ENCODE measurements around the gene DDA1. TPM values are rescaled to one million over a fixed set of nuclear protein-coding genes. Genes with fewer than 3 reads are reported as not detected.

The DDA1 gene
- total RNA-seq, 1 donor from 2014 or later: 21.9 TPM

DNA sequence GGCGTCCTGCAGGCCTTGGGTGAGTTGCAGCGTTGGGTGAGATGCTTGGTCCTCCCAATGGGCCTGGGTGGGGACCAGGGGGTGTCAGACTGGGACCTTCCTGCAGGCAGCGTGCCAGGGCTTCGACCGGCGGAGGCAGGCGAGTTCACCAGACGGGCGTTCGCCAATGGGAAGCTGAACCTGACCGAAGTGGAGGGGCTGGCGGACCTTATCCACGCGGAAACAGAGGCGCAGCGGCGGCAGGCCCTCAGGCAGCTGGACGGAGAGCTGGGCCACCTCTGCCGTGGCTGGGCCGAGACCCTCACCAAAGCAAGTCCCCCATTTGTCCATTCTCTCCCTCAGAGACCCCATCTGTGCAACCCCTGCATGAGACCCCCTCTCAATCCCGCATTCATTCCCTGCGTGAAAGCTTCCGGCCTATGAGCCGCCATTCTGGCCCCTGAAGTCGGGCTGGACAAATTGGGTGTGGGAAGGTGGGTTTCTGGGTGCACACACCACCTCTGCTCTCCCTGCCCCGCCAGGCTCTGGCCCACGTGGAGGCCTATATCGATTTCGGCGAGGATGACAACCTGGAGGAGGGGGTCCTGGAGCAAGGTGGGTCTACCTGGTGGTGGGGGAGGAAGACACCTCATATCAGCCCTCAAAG, 29.2 kb downstream of the DDA1 start:
- Mint-ChIP-seq H3K4me3 (peak overlapping the region; percentile 100), H3K27me3 (ENCODE audit: insufficient read depth, low read depth) (peaks cover 11% of the 10 kb centered on the region), H3K27ac (no peak overlapping the region), H3K4me1 (peaks cover 16% of the 10 kb centered on the region), H3K36me3 (peaks cover 2% of the 10 kb centered on the region), H3K9me3 (no peaks in the 10 kb centered on the region)
- H3K9ac ChIP-seq: no peak overlapping the region
- DNase-seq (ENCODE audit: low spot score): no peak
- H2AFZ ChIP-seq (replicated peaks): no peak overlapping the region
- H3K27me3 ChIP-seq: no peaks in the 10 kb centered on the region
- peak overlapping the region; percentile 93 for H3K4me2 ChIP-seq
- peaks cover 5% of the 10 kb centered on the region for H3K4me1 ChIP-seq
- no peaks in the 10 kb centered on the region for H3K9me3 ChIP-seq (ENCODE audit: low read depth)
- peaks cover 31% of the 10 kb centered on the region for H3F3A ChIP-seq (ENCODE audit: low read depth)
- H4K20me1 ChIP-seq (ENCODE audit: low read depth): no peaks in the 10 kb centered on the region
- H3K79me2 ChIP-seq (ENCODE audit: low read depth): peaks cover 15% of the 10 kb centered on the region
- peak overlapping the region; percentile 94 for H3K4me3 ChIP-seq
- no peak overlapping the region for H3K27ac ChIP-seq
- no peaks in the 10 kb centered on the region for H3K36me3 ChIP-seq
- TF ChIP-seq, protein P1, sequence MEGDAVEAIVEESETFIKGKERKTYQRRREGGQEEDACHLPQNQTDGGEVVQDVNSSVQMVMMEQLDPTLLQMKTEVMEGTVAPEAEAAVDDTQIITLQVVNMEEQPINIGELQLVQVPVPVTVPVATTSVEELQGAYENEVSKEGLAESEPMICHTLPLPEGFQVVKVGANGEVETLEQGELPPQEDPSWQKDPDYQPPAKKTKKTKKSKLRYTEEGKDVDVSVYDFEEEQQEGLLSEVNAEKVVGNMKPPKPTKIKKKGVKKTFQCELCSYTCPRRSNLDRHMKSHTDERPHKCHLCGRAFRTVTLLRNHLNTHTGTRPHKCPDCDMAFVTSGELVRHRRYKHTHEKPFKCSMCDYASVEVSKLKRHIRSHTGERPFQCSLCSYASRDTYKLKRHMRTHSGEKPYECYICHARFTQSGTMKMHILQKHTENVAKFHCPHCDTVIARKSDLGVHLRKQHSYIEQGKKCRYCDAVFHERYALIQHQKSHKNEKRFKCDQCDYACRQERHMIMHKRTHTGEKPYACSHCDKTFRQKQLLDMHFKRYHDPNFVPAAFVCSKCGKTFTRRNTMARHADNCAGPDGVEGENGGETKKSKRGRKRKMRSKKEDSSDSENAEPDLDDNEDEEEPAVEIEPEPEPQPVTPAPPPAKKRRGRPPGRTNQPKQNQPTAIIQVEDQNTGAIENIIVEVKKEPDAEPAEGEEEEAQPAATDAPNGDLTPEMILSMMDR (IDR thresholded peaks at IDR 0.05): no peak
- TF ChIP-seq EZH2phosphoT487 (IDR thresholded peaks at IDR 0.05) (no peak), EZH2 (IDR thresholded peaks at IDR 0.05) (no peak)

DNA sequence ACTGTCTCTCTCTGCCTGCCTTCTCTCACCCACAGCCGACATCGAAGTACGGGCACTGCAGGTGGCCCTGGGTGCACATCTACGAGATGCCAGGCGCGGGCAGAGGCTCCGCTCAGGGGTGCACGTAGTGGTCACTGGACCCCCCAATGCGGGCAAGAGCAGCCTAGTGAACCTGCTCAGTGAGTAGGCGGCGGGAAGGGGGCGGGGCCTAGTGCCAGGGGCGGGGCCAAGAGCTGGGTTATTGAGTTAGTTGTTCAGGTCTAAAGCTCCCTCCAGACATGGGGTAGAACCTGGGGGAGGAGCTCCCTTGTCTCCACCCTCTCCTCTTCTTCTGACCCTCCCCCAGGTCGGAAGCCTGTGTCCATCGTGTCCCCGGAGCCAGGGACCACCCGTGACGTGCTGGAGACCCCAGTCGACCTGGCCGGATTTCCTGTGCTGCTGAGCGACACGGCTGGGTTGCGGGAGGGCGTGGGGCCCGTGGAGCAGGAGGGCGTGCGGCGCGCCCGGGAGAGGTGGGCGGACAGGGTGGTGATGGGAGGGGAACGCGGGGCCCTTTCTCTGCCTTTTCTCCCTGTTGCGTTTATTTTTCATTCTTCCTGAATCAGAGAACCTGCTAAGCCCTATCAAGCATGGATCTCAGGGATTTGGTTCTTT, 29.9 kb downstream of the DDA1 start:
- peaks cover 10% of the 10 kb centered on the region for H3K79me2 ChIP-seq (ENCODE audit: low read depth)
- H3K27me3 Mint-ChIP-seq (ENCODE audit: insufficient read depth, low read depth): peaks cover 9% of the 10 kb centered on the region
- no peak overlapping the region for H3K9ac ChIP-seq
- H3K36me3 ChIP-seq: no peaks in the 10 kb centered on the region
- H3K4me1 Mint-ChIP-seq: peaks cover 12% of the 10 kb centered on the region
- H3K36me3 Mint-ChIP-seq: no peaks in the 10 kb centered on the region
- H3K4me2 ChIP-seq: no peak overlapping the region
- no peaks in the 10 kb centered on the region for H3K27me3 ChIP-seq
- peaks cover 5% of the 10 kb centered on the region for H3K4me1 ChIP-seq
- H3K27ac ChIP-seq: no peak overlapping the region
- no peak overlapping the region for H2AFZ ChIP-seq (replicated peaks)
- no peak for TF ChIP-seq EZH2 (IDR thresholded peaks at IDR 0.05)
- no peak for TF ChIP-seq EZH2phosphoT487 (IDR thresholded peaks at IDR 0.05)
- TF ChIP-seq, protein P1 (IDR thresholded peaks at IDR 0.05): no peak
- DNase-seq (ENCODE audit: low spot score): no peak
- H3K9me3 Mint-ChIP-seq: no peaks in the 10 kb centered on the region
- no peak overlapping the region for H3K27ac Mint-ChIP-seq
- no peak overlapping the region for H3K4me3 ChIP-seq
- H3K9me3 ChIP-seq (ENCODE audit: low read depth): no peaks in the 10 kb centered on the region
- H4K20me1 ChIP-seq (ENCODE audit: low read depth): no peaks in the 10 kb centered on the region
- H3F3A ChIP-seq (ENCODE audit: low read depth): peaks cover 24% of the 10 kb centered on the region
- peak overlapping the region; percentile 100 for H3K4me3 Mint-ChIP-seq

DNA sequence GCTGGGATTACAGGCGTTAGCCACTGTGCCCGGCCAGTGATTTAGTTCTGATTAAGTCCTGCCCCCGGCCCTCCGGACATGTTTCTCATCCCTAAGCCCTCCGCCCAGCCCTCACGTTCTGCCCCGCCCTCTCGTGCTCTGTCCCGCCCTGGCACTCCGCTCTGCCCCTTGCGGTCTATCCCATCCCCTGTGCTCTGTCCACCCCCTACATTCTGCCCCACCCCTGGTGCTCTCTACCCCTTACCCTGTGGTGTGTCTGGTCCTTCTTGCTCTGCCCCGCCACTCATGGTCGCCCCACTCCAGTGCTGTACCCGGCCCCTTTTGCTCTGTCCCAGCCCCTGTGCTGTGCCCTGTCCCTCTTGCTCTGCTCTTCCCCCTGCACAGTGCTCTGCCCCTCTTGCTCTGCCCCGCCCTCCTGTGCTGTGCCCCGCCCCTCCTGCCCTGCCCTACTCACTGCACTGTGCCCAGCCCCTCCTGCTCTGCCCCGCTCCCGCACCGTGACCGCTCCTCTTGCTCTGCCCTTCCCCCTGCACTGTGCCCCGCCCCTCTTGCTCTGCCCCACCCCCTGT, 31.0 kb downstream of the DDA1 start:
- DNase-seq (ENCODE audit: low spot score): peak; percentile 49
- Mint-ChIP-seq H3K36me3 (no peaks in the 10 kb centered on the region), H3K9me3 (no peaks in the 10 kb centered on the region), H3K27ac (peak overlapping the region; percentile 46), H3K27me3 (ENCODE audit: insufficient read depth, low read depth) (peaks cover 9% of the 10 kb centered on the region), H3K4me1 (peaks cover 5% of the 10 kb centered on the region), H3K4me3 (no peak overlapping the region)
- Histone ChIP-seq H3K27me3 (no peaks in the 10 kb centered on the region), H3K27ac (no peak overlapping the region), H3K4me2 (no peak overlapping the region), H3F3A (ENCODE audit: low read depth) (peaks cover 20% of the 10 kb centered on the region), H3K79me2 (ENCODE audit: low read depth) (peaks cover 10% of the 10 kb centered on the region), H3K9me3 (ENCODE audit: low read depth) (no peaks in the 10 kb centered on the region), H3K9ac (no peak overlapping the region), H3K4me1 (peaks cover 5% of the 10 kb centered on the region), H2AFZ (replicated peaks) (no peak overlapping the region), H3K4me3 (no peak overlapping the region), H3K36me3 (no peaks in the 10 kb centered on the region), H4K20me1 (ENCODE audit: low read depth) (no peaks in the 10 kb centered on the region)
- TF ChIP-seq EZH2 (IDR thresholded peaks at IDR 0.05) (no peak), EZH2phosphoT487 (IDR thresholded peaks at IDR 0.05) (no peak)
- TF ChIP-seq, protein P1 (IDR thresholded peaks at IDR 0.05): no peak
